Suprapubic skin (tissue), 4 donors: Measurements from ENCODE around the gene NRP1. TPM values are rescaled to one million over a fixed set of nuclear protein-coding genes. Genes with fewer than 3 reads are reported as not detected.

Experiments
- DNase-seq, 2 donors: peaks; one replicate each; pipeline ENCODE4 v3.0.0-alpha.2; 2019; ENCODE audit warnings: low spot score in 2 of 2
- H3K27ac ChIP-seq: fragments of 200-600 bp; sonication (generic); one replicate; pipeline ENCODE4 v1.5.1; 2019
- H3K27me3 ChIP-seq: fragments of 200-600 bp; sonication (generic); one replicate; pipeline ENCODE4 v1.5.1; 2019
- H3K36me3 ChIP-seq: fragments of 200-600 bp; sonication (generic); one replicate; pipeline ENCODE4 v1.5.1; 2019
- H3K4me1 ChIP-seq: fragments of 200-600 bp; sonication (generic); one replicate; pipeline ENCODE4 v1.5.1; 2019
- H3K4me3 ChIP-seq: fragments of 200-600 bp; sonication (generic); one replicate; pipeline ENCODE4 v1.5.1; 2019; ENCODE audit warnings: mild to moderate bottlenecking
- H3K9me3 ChIP-seq: fragments of 200-600 bp; sonication (generic); one replicate; pipeline ENCODE4 v1.5.1; 2019
- EP300 ChIP-seq: sonication (generic); formaldehyde crosslinking; IDR thresholded peaks from one replicate; pipeline ENCODE4 v1.6.1; 2017; ENCODE audit warnings: antibody characterized with exemption
- POLR2A ChIP-seq, 2 donors: fragments of 450-650 bp; IDR thresholded peaks; one replicate each; pipeline ENCODE4 v1.6.1; 2017; ENCODE audit warnings: antibody characterized with exemption in 2 of 2, mild to moderate bottlenecking in 2 of 2, moderate library complexity in 2 of 2
- POLR2AphosphoS5 ChIP-seq, 3 donors: sonication (generic); formaldehyde crosslinking; IDR thresholded peaks; one replicate each; pipeline ENCODE4 v1.6.1; 2017; ENCODE audit warnings: antibody characterized with exemption in 3 of 3
- WGBS: methylation state at CpG from one replicate; pipeline ENCODE4 v1.1.5; 2018; 5-methylcytosine and 5-hydroxymethylcytosine counted together
- total RNA-seq, 4 donors: library from RNA; depleted of rRNA; stranded (reverse); fragments of >200 nt; gene quantifications; one replicate each; pipeline ENCODE4 v1.1.0, GENCODE V29; 2016
- TF ChIP-seq, protein P1 (sequence below), 2 donors: fragments of 200-600 bp in 1 of 2; fragments of 450-650 bp in 1 of 2; sonication (generic) in 1 of 2; IDR thresholded peaks; one replicate each; pipeline ENCODE4 v1.5.1; 2016 to 2019; ENCODE audit warnings: antibody characterized with exemption in 2 of 2, mild to moderate bottlenecking in 1 of 2, moderate library complexity in 1 of 2

The NRP1 gene
- total RNA-seq, 4 donors from 2014 or later = 9.5 to 23.7 (median 18.2) TPM

DNA sequence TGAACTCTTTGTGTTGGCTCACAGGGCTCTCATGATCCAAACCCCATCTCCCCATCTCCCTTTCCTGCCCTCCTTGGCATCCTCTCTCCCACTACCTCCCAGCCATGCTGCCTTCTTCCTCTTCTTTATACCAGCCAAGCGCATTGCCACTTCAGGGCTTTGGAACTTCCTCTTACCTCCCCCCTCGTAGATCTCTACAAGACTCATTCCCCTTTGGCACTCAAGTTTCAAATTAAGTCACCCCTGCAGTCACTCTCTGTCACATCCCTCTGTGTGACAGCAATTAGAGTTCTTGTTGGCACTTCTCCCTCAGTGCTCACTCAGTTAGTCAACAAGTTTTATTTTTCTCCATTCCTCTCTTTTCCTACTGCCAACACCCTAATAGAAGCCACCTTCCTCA lies 20.8 kb upstream of the NRP1 start:
- no peak overlapping the region for H3K27ac ChIP-seq
- 64% methylated on average over 2 of the region's 2 CpGs for whole genome bisulfite sequencing

DNA sequence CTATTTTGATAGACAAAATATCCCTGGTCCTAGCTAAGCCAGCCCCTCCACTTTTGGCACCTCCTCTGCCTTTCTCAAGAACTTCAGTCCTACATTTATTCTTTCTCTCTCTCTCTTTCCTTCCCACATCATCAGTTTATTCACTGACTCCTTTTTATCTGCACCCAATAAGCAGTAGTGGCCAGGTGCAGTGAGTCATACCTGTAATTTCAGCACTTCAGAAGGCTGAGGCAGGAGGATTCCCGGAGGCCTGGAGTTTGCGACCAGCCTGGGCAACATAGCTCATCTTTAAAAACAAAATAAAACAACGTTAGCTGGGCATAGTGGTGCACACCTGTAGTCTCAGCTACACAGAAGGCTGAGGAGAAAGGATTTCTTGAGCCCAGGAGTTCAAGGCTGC lies 19.4 kb upstream of the NRP1 start:
- no peaks in the 10 kb centered on the region for H3K9me3 ChIP-seq
- no peak overlapping the region for H3K27ac ChIP-seq
- no peak for DNase-seq
- no peak overlapping the region for H3K4me3 ChIP-seq
- H3K27me3 ChIP-seq = no peaks in the 10 kb centered on the region
- TF ChIP-seq EP300 = no peak
- TF ChIP-seq, protein P1, sequence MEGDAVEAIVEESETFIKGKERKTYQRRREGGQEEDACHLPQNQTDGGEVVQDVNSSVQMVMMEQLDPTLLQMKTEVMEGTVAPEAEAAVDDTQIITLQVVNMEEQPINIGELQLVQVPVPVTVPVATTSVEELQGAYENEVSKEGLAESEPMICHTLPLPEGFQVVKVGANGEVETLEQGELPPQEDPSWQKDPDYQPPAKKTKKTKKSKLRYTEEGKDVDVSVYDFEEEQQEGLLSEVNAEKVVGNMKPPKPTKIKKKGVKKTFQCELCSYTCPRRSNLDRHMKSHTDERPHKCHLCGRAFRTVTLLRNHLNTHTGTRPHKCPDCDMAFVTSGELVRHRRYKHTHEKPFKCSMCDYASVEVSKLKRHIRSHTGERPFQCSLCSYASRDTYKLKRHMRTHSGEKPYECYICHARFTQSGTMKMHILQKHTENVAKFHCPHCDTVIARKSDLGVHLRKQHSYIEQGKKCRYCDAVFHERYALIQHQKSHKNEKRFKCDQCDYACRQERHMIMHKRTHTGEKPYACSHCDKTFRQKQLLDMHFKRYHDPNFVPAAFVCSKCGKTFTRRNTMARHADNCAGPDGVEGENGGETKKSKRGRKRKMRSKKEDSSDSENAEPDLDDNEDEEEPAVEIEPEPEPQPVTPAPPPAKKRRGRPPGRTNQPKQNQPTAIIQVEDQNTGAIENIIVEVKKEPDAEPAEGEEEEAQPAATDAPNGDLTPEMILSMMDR (IDR thresholded peaks at IDR 0.05) = no peak
- no peak for TF ChIP-seq POLR2A (IDR thresholded peaks at IDR 0.05)
- TF ChIP-seq POLR2AphosphoS5 (IDR thresholded peaks at IDR 0.05) = no peak
- 84% methylated on average over 3 of the region's 3 CpGs for WGBS
- H3K4me1 ChIP-seq = no peaks in the 10 kb centered on the region
- no peaks in the 10 kb centered on the region for H3K36me3 ChIP-seq

More for the DNA sequence above, 20.8 kb upstream of the NRP1 start:
- H3K4me3 ChIP-seq = no peak overlapping the region
- no peak for DNase-seq
- H3K27me3 ChIP-seq = no peaks in the 10 kb centered on the region
- no peaks in the 10 kb centered on the region for H3K36me3 ChIP-seq
- TF ChIP-seq POLR2A (IDR thresholded peaks at IDR 0.05) (no peak), POLR2AphosphoS5 (IDR thresholded peaks at IDR 0.05) (no peak), EP300 (no peak)
- TF ChIP-seq, protein P1 (IDR thresholded peaks at IDR 0.05) = no peak
- no peaks in the 10 kb centered on the region for H3K9me3 ChIP-seq
- H3K4me1 ChIP-seq = no peaks in the 10 kb centered on the region

DNA sequence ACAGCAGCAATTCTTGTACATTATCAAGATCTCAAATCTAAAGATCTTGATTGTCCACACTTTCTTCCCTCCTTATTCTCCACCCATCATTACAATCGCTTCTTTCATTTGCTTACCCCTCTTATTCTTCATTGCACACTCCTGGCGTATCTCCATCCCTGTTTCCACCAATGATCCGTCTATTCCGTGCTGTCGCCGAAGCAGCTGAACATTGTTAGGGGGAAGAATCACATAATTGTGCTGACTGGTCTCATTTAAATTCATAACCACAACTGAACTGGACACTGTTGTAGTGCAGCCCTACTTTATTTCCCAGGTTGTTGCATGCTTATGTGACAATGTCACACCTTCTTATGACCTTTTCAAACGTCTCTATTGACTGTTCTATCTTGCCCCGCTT lies 18.9 kb upstream of the NRP1 start:
- 80% methylated on average over 8 of the region's 8 CpGs for WGBS
- TF ChIP-seq, protein P1 (IDR thresholded peaks at IDR 0.05) = no peak
- no peak for TF ChIP-seq POLR2AphosphoS5 (IDR thresholded peaks at IDR 0.05)
- no peak for TF ChIP-seq EP300
- no peak for TF ChIP-seq POLR2A (IDR thresholded peaks at IDR 0.05)
- Histone ChIP-seq H3K4me3 (no peak overlapping the region), H3K36me3 (no peaks in the 10 kb centered on the region), H3K27ac (no peak overlapping the region), H3K27me3 (no peaks in the 10 kb centered on the region), H3K9me3 (no peaks in the 10 kb centered on the region), H3K4me1 (no peaks in the 10 kb centered on the region)
- DNase-seq = no peak

DNA sequence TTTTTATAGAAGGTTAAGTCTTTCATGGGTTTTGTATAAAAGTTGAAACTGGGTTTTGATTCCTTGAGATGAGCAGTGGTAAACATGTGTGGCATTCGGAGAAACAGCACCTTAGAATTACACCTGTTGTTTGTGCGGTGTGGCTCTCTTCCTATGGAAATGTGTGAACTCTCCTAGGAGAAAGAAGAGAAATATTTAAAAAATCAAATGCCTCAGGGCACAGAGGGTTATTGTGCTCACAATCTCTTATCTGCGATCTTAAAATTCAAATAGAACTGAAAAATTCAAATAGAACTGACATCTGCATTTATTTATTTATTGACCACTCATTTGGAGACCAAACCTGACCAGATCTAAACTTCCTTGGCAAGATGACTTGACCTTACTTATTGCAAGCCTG lies 18.1 kb upstream of the NRP1 start:
- no peak overlapping the region for H3K4me3 ChIP-seq
- no peaks in the 10 kb centered on the region for H3K9me3 ChIP-seq
- no peak for TF ChIP-seq POLR2A (IDR thresholded peaks at IDR 0.05)
- no peak for TF ChIP-seq EP300
- TF ChIP-seq POLR2AphosphoS5 (IDR thresholded peaks at IDR 0.05) = no peak
- TF ChIP-seq, protein P1 (IDR thresholded peaks at IDR 0.05) = no peak
- no peak overlapping the region for H3K27ac ChIP-seq
- no peaks in the 10 kb centered on the region for H3K36me3 ChIP-seq
- H3K27me3 ChIP-seq = no peaks in the 10 kb centered on the region
- H3K4me1 ChIP-seq = no peaks in the 10 kb centered on the region
- WGBS = 73% methylated on average over 3 of the region's 3 CpGs
- DNase-seq = no peak

DNA sequence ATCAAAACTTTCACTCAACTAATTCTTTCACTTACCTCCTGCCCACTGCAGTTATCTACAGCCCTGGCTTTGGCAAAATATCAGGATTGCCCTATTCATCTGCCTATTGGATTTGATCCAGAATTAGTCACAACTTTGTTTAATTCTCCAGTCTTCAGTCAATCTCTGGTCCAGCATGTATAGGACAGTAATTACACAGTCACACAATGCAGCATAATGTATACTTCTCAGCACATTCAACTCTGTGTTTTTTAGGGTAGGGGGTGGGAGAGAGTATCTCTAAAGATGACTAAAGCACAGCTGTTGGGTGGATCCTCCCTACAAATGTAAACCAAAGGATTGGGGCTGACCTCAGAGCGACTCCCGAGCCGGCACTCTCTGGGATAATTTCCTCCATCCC lies 17.7 kb upstream of the NRP1 start:
- Histone ChIP-seq H3K4me1 (no peaks in the 10 kb centered on the region), H3K36me3 (no peaks in the 10 kb centered on the region), H3K27me3 (no peaks in the 10 kb centered on the region), H3K4me3 (no peak overlapping the region), H3K27ac (no peak overlapping the region), H3K9me3 (no peaks in the 10 kb centered on the region)
- TF ChIP-seq POLR2AphosphoS5 (IDR thresholded peaks at IDR 0.05) = no peak
- TF ChIP-seq, protein P1 (IDR thresholded peaks at IDR 0.05) = no peak
- DNase-seq = no peak
- 79% methylated on average over 3 of the region's 3 CpGs for WGBS
